HG02943 (cell line): ENCODE measurements around the gene DUS3L.
"Not testable (repeated sequence)": the region's sequence is repeated elsewhere in the genome, so short reads cannot be mapped to it uniquely, and the experiment has no call there.

Experiments used
- ATAC-seq: cut with Tn5 transposase; IDR thresholded peaks from one replicate; pipeline ENCODE4 v1.9.1; 2021; ENCODE audit warnings: mild to moderate bottlenecking, low read depth, moderate library complexity; ENCODE audit not compliant: unreplicated experiment

DUS3L gene

DNA sequence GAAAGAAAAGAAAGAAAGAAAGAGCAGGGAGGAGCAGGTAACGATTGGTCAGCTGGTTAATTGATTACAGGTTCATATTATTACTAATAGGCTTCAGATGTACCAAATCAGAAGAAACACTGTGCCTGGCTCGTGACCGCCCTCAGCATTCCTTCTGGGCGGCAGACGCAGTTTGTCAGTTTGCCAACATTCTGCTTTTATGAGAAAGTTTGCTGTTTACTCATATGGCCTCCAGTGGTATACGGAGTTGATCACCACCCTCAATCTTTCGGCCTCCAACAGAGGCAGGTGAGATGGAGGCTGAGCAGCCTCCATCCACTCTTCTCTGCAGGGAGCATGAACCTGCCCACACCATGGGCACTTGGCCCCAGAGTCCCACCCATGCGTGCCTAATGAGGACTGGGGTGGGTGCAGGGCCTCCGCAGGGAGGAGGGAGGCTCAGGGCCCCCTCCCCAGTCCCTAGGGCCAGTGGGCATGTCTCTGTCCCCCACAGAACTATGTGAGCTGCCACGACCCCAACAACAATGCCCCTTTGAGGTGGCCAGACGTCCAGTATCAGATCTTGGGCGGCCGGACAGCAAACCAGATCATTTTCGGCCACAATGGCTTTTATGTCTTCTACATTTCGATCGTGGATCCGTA, 15.2 kb downstream of the DUS3L start:
- ATAC-seq, result no peak

DNA sequence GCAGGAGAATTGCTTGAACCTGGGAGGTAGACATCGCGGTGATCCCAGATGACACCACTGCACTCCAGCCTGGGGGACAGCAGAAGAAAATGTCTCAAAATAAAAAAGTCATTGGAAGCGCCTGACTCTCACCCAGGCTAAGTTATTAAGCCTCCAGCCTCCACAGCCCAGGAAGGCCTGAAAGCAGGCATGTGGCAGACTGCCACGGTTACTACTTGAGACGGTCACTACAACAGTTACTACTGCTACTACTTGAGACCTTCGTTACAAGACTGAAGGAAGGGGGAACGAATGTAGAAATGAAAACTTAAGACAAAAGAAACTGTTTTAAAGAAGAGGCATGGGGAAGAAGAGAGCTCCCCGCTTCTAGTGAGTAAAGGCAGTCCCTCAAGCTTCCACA, 16.0 kb downstream of the DUS3L start:
- no peak for ATAC-seq

DNA sequence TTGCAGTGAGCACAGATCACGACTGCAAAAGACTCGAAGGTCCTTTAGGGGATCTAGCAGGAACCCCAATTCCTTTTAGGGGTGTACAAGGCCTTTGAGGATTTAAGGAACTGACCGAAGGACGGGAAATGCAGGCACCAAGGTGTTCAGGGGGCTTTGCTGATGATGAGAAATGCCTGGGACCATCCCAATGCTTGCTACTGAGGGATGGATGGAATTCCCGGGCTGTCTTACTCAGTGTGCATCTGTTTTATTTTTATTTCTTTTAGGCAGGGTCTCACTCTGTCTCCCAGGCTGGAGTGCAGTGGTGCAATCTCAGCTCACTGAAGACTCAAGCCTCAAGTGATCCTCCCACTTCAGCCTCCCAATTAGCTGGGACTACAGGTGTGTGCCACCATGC, 17.7 kb downstream of the DUS3L start:
- no peak for ATAC-seq

DNA sequence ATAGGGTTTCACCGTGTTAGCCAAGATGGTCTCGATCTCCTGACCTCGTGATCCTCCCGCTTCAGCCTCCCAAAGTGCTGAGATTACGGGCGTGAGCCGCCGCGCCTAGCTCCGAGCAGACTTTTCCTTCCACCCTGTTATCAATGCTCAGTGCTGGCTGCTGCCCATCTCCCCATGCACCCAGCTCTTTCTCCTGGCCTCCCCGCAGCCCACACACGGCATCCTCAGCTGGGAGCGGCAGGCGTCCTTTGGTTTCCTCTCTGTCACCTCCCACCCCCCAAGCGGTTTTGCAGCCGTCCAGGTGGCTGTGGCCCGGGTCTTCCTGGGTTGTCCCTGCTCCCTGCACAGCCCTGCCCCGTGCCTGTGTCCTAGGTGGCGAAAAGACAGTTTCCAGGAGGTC, 18.5 kb downstream of the DUS3L start:
- ATAC-seq, result no peak

DNA sequence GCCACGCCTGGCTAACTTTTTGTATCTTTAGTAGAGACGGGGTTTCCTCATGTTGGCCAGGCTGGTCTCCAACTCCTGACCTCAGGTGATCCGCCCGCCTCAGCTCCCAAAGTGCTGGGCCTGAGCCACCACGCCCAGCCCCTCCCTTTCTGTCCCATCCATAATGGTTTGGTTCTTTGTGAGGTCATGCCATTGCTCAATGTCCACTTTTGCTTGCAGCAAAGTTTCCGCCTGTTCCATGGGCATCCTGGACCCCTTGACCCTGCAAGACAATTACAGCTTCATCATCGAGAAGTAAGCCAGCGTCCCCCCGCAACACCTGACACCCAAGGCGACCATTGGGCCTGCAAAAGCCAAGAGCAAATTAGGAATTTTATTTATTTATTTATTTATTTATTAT, 23.0 kb downstream of the DUS3L start:
- no peak for ATAC-seq

DNA sequence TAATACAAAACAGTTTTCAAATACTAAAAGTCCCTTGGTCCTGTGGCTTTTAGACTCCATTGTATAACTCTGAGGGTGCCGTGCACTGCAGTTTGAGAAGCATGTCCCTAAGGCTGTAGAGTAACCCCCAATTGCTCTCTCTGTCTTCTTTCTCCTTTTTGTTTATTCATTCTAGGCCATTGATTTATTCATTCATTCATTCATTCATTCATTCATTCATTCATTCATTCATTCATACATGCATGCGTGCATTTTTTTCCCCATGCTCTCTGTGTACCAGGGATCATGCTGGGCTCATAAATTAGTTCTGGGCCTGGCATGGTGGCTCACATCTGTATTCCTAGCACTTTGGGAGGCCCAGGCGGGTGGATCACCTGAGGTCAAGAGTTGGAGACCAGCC, 25.7 kb downstream of the DUS3L start:
- no peak for ATAC-seq

DNA sequence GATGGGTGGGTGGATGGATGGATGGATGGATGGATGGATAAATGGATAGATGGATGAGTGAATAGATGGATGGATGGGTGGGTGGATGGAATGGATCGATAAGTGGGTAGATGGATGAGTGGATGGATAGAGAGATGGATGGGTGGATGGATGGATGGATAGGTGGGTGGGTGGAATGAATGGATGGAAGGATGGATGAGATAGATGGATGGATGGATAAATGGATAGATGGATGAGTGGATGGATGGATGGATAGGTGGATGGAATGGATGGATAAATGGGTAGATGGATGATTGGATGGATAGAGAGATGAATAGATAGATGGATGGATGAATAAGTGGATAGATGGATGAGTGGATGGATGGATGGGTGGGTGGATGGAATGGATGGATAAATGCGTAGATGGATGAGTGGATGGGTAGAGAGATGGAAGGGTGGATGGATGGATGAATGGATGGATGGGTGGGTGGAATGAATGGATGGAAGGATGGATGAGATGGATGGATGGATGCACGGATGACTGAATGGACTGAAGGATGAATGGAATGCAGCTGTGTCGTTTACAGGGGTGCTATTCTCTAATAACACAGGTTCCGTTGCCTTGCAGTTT, 28.2 kb downstream of the DUS3L start:
- no peak for ATAC-seq

DNA sequence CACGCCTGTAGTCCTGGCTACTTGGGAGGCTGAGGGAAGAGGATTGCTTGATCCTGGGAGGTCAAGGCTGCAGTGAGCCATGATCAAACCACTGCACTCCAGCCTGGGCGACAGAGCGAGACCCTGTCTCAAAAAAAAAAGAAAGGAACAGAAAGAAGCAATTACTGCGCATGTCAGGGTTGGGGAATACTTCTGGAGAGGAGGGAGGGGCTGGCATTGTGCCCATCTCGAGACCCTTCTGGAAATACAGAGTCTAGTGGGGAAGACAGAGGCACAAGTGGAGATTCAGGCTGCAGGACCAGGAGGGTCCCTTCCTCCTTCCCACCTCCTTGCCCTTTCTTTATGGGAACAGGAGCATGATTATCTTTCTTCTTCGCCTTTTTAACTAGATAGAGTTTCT, 37.2 kb downstream of the DUS3L start:
- ATAC-seq, result no peak

DNA sequence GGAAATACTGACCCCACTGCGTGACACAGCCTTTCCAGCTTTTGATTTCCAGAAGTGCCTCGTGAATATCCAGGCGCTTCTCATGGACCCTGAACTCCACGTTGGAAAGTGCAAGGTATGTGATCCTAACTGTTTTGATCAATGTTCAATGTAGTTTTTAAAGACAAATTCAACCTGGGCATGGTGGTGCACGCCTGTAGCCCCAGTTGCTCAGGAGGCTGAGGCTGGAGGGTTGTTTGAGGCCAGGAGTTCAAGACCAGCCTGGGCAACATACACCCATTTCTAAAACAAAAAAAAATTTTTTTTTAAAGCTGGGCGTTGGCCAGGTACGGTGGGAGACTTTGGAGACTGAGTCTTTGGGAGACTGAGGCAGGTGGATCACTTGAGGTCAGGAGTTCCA, 39.3 kb downstream of the DUS3L start:
- no peak for ATAC-seq

DNA sequence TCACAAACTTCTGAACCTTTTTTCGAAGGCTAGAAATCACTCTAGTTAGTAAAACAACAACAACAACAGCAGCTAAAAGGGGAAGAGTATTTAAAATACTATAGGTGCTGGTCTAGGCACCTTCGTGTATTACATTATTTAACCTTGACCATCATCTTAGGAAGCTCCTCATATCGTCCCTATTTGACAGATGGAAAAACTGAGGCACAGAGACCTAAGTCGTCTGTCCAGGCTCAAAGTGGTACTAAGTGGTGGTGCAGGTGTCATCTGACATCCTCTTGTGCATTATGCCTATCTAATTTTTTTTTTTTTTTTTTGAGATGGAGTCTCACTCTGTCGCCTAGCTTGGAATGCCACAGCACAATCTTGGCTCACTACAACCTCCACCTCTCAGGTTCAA, 41.5 kb downstream of the DUS3L start:
- no peak for ATAC-seq

DNA sequence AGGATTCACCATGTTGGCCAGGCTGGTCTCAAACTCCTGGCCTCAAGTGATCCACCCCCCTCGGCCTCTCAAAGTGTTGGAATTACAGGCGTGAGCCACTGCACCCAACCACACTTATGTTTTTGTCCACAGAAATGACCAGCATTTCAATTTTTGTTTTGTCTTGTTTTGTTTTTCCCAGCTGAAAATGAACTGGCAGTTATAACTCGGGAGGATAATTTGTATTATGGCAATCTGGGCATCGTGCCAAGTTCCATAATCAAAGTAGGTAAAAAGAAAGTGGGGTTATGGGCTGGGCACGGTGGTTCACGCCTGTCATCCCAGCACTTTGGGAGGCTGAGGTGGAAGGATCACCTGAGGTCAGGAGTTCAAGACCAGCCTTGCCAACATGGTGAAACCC, 42.0 kb downstream of the DUS3L start:
- not testable (repeated sequence) for ATAC-seq

DNA sequence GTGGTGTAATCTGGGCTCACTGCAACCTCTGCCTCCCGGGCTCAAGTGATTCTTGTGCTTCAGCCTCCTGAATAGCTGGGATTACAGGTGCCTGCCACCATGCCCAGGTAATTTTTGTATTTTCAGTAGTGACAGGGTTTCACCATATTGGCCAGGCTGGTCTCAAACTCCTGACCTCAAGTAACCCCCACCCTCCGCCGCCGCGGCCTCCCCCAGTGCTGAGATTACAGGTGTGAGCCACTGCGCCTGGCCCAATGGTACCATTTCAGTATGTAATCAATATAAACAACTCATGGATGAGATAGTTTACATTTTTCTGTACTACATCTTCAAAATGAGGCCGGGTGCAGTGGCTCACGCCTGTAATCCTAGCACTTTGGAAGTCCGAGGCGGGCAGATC, 46.0 kb downstream of the DUS3L start:
- not testable (repeated sequence) for ATAC-seq

DNA sequence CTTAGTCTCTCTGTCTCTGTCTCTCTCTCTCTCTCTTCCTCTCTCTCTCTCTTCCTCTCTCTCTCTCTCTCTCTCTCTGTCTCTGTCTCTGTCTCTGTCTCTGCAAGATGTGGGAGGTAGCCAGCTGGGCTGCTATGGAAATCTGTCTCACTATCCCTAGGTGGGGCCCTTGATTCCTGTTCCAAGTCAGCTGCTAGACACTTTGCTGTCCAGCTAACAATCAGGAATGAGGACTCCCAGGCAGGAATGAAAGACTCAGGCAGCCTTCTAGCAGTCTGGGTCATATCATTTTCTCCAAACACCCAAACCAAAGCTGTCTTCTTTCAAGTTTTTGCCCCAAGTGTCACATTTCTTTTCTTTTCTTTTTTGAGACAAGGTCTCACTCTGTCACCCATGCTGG, 47.3 kb downstream of the DUS3L start:
- no peak for ATAC-seq

DNA sequence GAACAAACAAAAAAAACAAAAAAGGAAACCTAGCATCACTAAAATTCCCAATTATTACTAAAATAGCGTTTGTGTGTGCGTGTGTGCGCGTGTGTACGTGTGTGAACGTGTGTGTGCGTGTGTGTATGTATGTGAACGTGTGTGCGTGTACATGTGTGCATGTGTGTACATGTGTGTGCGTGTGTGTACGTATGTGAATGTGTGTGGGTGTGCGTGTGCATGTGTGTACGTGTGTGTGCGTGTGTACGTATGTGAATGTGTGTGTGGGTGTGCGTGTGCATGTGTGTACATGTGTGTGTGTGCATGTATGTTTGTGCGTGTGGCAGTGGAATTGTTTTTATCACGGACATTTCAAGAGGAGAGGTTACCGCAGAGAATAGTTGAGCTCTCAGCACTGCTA, 48.9 kb downstream of the DUS3L start:
- ATAC-seq, result no peak

DNA sequence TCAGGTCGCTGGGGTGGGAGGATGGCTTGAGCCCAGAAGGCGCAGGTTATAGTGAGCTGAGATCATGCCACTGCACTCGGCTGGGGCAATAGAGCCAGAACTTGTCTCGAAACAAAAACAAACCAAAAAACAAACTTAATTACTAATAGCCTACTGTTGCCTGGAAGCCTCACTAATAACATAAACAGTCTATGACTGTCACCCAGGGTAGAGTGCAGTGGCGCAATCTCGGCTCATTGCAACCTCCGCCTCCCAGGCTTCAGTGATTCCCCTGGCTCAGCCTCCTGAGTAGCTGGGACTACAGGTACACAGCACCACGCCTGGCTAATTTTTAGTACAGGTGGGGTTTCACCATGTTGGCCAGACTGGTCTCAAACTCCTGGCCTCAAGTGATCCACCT, 52.5 kb downstream of the DUS3L start:
- ATAC-seq, result no peak
